ENCODE measurements around the gene EPB41L4B. TPM values are rescaled to one million over a fixed set of nuclear protein-coding genes. Genes with fewer than 3 reads are reported as not detected.

Gene EPB41L4B
- total RNA-seq, 1 donor from 2014 or later: 0.41 TPM

DNA sequence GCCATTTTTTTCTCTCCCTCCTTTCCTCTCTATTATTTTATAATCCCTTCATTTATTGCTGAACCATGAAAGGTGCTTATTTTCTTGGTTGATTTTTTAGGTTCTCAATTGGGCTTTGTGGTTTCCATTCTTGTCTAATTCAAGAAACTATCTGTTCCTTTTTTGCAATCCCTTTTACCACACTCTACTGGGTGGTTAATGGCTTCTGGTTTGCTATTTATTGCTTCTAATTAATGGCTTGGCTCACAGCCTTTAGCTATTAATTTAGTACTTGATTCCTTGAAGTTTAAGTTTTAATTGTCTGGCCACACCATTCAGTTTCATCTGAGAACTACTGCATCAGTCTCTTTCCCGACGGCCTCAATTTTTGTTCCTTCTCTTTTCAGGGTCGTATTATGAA lies 159.4 kb downstream of the EPB41L4B start:
- Mint-ChIP-seq H3K27ac (ENCODE audit: unreplicated experiment) (no peak overlapping the region), H3K4me3 (ENCODE audit: unreplicated experiment) (no peak overlapping the region), H3K9me3 (ENCODE audit: unreplicated experiment) (no peaks in the 10 kb centered on the region), H3K4me1 (ENCODE audit: unreplicated experiment) (peaks cover 3% of the 10 kb centered on the region), H3K36me3 (ENCODE audit: low read depth, unreplicated experiment) (no peaks in the 10 kb centered on the region), H3K27me3 (ENCODE audit: unreplicated experiment) (peaks cover 10% of the 10 kb centered on the region)
- TF ChIP-seq, protein P1, sequence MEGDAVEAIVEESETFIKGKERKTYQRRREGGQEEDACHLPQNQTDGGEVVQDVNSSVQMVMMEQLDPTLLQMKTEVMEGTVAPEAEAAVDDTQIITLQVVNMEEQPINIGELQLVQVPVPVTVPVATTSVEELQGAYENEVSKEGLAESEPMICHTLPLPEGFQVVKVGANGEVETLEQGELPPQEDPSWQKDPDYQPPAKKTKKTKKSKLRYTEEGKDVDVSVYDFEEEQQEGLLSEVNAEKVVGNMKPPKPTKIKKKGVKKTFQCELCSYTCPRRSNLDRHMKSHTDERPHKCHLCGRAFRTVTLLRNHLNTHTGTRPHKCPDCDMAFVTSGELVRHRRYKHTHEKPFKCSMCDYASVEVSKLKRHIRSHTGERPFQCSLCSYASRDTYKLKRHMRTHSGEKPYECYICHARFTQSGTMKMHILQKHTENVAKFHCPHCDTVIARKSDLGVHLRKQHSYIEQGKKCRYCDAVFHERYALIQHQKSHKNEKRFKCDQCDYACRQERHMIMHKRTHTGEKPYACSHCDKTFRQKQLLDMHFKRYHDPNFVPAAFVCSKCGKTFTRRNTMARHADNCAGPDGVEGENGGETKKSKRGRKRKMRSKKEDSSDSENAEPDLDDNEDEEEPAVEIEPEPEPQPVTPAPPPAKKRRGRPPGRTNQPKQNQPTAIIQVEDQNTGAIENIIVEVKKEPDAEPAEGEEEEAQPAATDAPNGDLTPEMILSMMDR (IDR thresholded peaks at IDR 0.05; ENCODE audit: unreplicated experiment): no peak
- DNase-seq (ENCODE audit: low spot score): no peak

DNA sequence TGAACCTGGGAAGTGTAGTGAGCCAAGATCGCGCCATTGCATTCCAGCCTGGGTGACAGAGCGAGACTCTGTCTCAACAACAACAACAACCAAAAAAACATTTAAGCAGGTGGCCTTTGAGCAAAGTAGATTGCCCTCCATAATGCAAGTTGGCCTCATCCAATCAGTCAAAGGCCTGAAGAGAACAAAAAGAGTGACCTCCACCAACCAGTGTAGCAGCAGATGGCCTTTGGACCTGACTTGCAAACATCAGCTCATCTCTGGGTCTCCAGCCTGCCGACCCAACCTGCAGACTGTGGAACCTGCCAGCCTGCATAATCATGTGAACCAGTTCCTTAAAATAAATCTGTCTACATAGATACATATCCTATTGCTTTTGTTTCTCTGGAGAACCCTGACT lies 161.3 kb downstream of the EPB41L4B start:
- no peaks in the 10 kb centered on the region for H3K9me3 Mint-ChIP-seq (ENCODE audit: unreplicated experiment)
- DNase-seq (ENCODE audit: low spot score): no peak

DNA sequence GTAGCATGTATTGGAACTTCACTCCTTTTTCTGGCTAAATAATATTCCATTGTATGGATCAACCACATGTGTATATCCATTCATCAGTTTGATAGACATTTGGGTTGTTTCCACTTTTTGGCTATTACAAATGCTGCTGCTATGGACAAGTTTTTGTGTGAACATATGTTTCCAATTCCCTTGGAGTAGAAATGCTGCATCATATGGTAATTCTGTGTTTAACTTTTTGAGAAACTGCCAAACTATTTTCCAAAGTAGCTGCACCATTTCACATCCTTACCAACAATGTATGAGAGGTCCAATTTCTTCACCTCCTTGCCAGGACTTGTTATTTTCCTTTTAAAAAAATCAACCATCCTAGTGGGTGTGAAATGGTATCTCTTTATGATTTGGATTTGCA lies 162.2 kb downstream of the EPB41L4B start:
- H3K4me1 Mint-ChIP-seq (ENCODE audit: unreplicated experiment): no peaks in the 10 kb centered on the region
- TF ChIP-seq, protein P1 (IDR thresholded peaks at IDR 0.05; ENCODE audit: unreplicated experiment): no peak
- no peaks in the 10 kb centered on the region for H3K9me3 Mint-ChIP-seq (ENCODE audit: unreplicated experiment)
- H3K27ac Mint-ChIP-seq (ENCODE audit: unreplicated experiment): no peak overlapping the region
- no peak for DNase-seq (ENCODE audit: low spot score)
- H3K27me3 Mint-ChIP-seq (ENCODE audit: unreplicated experiment): no peaks in the 10 kb centered on the region
- no peak overlapping the region for H3K4me3 Mint-ChIP-seq (ENCODE audit: unreplicated experiment)
- peaks cover 4% of the 10 kb centered on the region for H3K36me3 Mint-ChIP-seq (ENCODE audit: low read depth, unreplicated experiment)

More for the DNA sequence above, 161.3 kb downstream of the EPB41L4B start:
- Mint-ChIP-seq H3K4me3 (ENCODE audit: unreplicated experiment) (no peak overlapping the region), H3K27ac (ENCODE audit: unreplicated experiment) (no peak overlapping the region), H3K4me1 (ENCODE audit: unreplicated experiment) (peaks cover 3% of the 10 kb centered on the region), H3K36me3 (ENCODE audit: low read depth, unreplicated experiment) (no peaks in the 10 kb centered on the region), H3K27me3 (ENCODE audit: unreplicated experiment) (no peaks in the 10 kb centered on the region)
- TF ChIP-seq, protein P1 (IDR thresholded peaks at IDR 0.05; ENCODE audit: unreplicated experiment): no peak

DNA sequence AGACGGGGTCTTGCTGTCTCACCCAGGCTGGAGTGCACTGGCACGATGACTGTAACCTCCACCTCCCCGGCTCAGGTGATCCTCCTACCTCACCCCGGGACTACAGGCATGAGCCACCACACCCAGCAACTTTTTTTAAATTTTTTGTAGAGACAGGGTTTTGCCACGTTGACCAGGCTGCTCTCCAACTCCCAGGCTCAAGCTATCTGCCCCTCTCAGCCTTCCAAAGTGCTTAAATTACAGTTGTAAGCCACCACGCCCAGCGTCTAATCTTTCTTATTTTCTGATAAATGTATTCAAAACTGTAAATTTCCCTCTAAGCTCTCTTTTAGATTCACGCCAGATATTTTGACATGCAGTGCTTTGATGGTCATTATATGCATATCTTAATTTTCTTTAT lies 164.2 kb downstream of the EPB41L4B start:
- Mint-ChIP-seq H3K9me3 (ENCODE audit: unreplicated experiment) (no peaks in the 10 kb centered on the region), H3K27ac (ENCODE audit: unreplicated experiment) (no peak overlapping the region), H3K36me3 (ENCODE audit: low read depth, unreplicated experiment) (peaks cover 4% of the 10 kb centered on the region), H3K4me1 (ENCODE audit: unreplicated experiment) (no peaks in the 10 kb centered on the region), H3K4me3 (ENCODE audit: unreplicated experiment) (no peak overlapping the region), H3K27me3 (ENCODE audit: unreplicated experiment) (no peaks in the 10 kb centered on the region)
- TF ChIP-seq, protein P1 (IDR thresholded peaks at IDR 0.05; ENCODE audit: unreplicated experiment): no peak
- DNase-seq (ENCODE audit: low spot score): no peak

DNA sequence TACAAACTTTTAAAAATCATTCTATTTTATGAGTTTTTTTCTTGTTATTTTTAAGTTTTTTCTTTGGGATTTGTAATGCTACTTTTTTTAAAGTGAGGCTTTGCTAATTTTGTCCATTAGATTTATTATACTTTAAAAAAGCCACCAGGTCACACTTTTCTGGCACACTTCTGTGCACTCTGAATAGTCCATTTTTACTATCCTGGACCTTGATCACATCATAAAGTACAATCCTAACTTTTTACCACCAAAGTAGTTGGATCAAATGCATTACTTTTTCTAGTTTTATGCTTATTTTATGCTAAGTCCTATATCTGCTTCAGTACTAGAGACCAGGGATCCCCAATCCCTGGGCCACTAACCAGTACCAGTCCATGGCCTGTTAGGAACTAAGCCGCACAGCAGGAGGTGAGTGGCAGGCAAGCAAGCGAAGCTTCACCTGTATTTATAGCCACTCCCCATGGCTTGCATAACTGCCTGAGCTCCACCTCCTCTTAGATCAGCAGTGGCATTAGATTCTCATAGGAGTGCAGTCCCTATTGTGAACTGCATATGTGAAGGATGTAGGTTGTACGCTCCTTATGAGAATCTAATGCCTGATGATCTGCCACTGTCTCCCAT lies 169.8 kb downstream of the EPB41L4B start:
- H3K9me3 Mint-ChIP-seq (ENCODE audit: unreplicated experiment): no peaks in the 10 kb centered on the region
- H3K27me3 Mint-ChIP-seq (ENCODE audit: unreplicated experiment): no peaks in the 10 kb centered on the region
- H3K4me3 Mint-ChIP-seq (ENCODE audit: unreplicated experiment): no peak overlapping the region
- no peaks in the 10 kb centered on the region for H3K4me1 Mint-ChIP-seq (ENCODE audit: unreplicated experiment)
- TF ChIP-seq, protein P1 (IDR thresholded peaks at IDR 0.05; ENCODE audit: unreplicated experiment): no peak
- no peak overlapping the region for H3K27ac Mint-ChIP-seq (ENCODE audit: unreplicated experiment)
- peaks cover 4% of the 10 kb centered on the region for H3K36me3 Mint-ChIP-seq (ENCODE audit: low read depth, unreplicated experiment)
- DNase-seq (ENCODE audit: low spot score): no peak
